ENCODE results near the gene HDAC4.

The HDAC4 gene

DNA sequence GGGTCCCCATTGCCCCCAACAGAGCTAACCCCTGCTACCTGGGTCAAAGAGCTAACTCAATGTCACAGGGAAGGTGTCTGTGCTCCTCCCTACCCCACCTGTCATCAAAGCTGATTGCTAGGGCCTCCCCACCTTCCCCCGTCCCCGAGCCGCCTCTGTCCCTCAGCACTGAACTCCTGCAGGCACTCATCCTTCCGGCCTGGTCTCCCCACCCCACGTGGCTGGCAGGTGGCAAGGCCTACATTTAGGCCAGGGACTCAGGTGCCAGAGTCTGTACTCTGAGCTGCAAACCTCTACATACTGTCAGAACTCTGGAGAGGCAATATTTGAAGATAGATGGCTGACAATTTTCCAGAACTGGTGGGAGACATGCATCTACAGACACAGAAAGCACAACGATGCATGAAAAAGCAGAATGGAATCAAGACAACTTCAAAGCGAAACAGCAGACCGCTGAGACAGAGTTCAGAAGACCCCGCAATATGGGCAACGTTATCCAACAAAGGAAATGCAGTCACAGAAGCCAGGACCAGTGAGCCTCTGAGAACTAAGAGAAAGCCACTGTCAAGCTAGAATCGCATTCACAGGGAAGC is 195.8 kb downstream of the HDAC4 start:
- Histone ChIP-seq H3K36me3 (ENCODE audit: insufficient read depth, low read length) (no peaks in the 10 kb centered on the region), H3K4me1 (ENCODE audit: insufficient read depth, low read length) (peaks cover 10% of the 10 kb centered on the region; the same call in 1 of the 2 replicates), H3K9me3 (ENCODE audit: control insufficient read depth, insufficient read depth, low read length) (no peaks in the 10 kb centered on the region), H3K9ac (ENCODE audit: low read depth, low read length) (no peak overlapping the region)

DNA sequence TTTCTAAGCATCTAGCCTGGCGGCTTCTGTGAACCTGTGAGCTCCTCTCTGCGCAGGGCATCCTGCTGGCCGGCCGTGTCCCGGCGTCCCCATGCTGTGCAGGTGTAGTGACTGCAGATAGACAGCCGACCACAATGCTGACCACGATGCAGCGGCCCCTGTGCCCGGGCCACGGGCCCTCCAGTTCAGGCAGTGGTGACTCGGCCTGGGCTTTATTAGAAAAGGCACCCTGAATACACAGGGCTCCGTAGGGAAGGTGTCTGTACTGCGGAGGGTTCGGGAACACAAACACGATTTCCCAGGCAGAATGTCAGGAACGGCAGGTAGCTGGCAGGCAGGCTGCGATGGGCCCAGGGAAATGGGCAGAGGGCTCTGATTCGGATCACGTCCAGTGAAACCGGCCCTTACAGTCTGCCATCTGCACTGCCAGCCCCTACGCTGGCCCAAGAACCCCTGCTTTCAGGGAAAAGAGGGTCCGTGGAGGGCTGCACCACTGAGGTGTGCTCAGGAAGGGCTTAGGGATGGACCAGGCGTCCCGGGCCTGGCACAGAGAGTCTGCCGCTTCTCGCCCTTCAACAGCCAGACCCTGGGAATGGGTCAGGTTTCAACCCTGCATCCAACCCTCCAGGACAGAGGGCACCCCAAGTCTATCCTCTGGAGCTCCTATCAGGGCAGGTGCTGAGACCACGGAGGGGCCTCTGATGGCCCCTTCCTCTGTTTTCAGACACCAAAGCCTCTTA is 196.5 kb downstream of the HDAC4 start:
- Histone ChIP-seq H3K9me3 (ENCODE audit: control insufficient read depth, insufficient read depth, low read length) (no peaks in the 10 kb centered on the region), H3K4me1 (ENCODE audit: insufficient read depth, low read length) (peaks cover 10% of the 10 kb centered on the region; the same call in 1 of the 2 replicates), H3K9ac (ENCODE audit: low read depth, low read length) (no peak overlapping the region), H3K36me3 (ENCODE audit: insufficient read depth, low read length) (no peaks in the 10 kb centered on the region)

DNA sequence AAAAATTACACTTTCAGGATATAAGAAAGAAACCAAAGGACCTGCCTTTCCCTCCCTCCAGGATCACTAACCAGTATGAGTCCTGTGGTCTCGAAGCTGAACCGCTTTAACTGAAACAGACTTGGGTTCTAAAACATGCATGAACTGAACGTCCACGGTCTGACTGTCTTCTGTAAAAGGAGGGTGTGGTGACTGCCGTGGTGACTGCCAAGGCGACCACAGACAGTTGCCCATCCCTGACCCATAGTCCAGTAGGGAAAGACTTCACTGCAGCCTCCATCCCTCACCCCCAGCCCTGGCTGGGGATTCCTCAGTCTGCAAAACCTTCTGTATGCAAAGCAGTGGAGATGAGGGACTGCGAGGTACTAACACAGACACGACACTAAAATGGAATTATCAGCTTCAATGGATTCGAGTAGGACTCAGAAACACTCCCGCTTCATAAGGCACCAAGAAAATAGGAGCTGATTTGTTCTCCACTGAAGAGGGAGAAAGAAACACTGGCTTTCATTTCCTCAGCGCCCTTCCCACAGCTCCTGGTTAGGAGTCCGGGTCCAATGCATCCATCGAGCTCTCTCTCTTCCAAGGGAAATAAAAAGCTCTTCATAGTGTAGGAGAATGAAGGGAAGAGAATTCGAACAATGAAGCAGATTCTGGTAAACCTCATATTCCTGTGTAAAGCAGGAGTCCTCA is 197.2 kb downstream of the HDAC4 start:
- no peaks in the 10 kb centered on the region for H3K9me3 ChIP-seq (ENCODE audit: control insufficient read depth, insufficient read depth, low read length)
- H3K36me3 ChIP-seq (ENCODE audit: insufficient read depth, low read length), result no peaks in the 10 kb centered on the region
- no peak overlapping the region for H3K9ac ChIP-seq (ENCODE audit: low read depth, low read length)
- peaks cover 9% of the 10 kb centered on the region; the same call in 1 of the 2 replicates for H3K4me1 ChIP-seq (ENCODE audit: insufficient read depth, low read length)

DNA sequence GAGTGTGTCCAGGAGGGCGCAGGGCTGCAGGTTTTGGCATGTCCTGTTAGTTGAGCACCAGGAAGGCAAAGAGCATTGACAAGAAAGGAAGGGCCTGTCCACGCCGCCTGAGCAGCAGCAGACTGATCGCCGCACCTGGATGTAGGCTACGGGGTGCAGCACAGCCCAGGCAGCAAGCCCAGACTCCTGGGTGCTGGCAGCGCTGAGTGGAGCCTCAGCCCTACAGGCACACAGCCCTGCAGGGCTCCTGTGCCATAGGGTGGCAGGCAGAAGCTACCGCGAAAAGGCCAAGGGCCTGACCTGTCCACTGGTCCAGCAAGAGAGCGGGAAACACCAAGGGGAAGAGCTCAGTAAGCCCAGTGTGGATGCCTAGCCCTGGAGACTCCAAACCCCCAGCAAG is 198.0 kb downstream of the HDAC4 start:
- Histone ChIP-seq H3K36me3 (ENCODE audit: insufficient read depth, low read length) (no peaks in the 10 kb centered on the region), H3K9ac (ENCODE audit: low read depth, low read length) (no peak overlapping the region), H3K9me3 (ENCODE audit: control insufficient read depth, insufficient read depth, low read length) (no peaks in the 10 kb centered on the region), H3K4me1 (ENCODE audit: insufficient read depth, low read length) (peaks cover 6% of the 10 kb centered on the region; the same call in 1 of the 2 replicates)

DNA sequence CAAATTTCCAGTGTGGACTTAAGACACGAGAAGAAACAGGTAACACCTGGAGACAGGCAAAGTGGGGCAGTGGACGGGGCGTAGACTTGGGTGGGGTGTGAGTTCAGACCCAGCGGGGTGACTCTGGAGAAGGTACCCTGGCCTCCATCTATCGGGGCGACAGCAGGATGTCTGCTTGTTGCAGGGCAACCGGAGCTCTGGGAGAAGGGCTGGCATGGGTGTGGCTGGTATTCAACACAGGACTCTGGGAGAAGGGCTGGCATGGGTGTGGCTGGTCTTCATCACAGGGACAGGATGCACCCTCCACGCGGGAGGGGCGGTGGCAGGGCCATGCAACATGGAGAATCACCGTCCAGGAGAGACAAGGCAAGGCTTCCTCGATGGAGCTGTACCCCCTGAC is 198.5 kb downstream of the HDAC4 start:
- peaks cover 6% of the 10 kb centered on the region; the same call in 1 of the 2 replicates for H3K4me1 ChIP-seq (ENCODE audit: insufficient read depth, low read length)
- H3K9ac ChIP-seq (ENCODE audit: low read depth, low read length), result no peak overlapping the region
- H3K36me3 ChIP-seq (ENCODE audit: insufficient read depth, low read length), result no peaks in the 10 kb centered on the region
- no peaks in the 10 kb centered on the region for H3K9me3 ChIP-seq (ENCODE audit: control insufficient read depth, insufficient read depth, low read length)

DNA sequence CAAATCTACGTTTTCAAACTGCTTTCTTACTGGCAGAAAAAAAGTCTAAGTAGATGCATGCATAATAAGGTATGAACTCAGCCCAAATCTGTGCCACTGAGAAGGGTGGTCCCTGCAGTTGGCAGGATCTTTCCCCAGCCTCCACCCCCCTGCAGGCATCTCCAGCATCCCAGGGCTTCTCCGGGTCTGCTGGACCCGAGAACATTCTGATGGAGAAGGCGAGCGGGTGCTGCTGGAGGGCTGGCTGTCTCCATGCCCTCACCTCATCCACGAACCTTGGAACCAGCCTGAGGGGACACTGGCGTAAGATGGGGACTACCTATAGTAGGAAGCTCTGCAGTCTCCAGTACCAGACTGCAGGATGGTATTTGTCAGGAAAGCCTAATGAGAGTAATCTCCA is 198.9 kb downstream of the HDAC4 start:
- Histone ChIP-seq H3K36me3 (ENCODE audit: insufficient read depth, low read length) (no peaks in the 10 kb centered on the region), H3K9me3 (ENCODE audit: control insufficient read depth, insufficient read depth, low read length) (no peaks in the 10 kb centered on the region), H3K4me1 (ENCODE audit: insufficient read depth, low read length) (peaks cover 6% of the 10 kb centered on the region; the same call in 1 of the 2 replicates), H3K9ac (ENCODE audit: low read depth, low read length) (no peak overlapping the region)

GRCh38 chr2:239201531-239201876 is 199.3 kb downstream of the HDAC4 start:
- Histone ChIP-seq H3K9me3 (ENCODE audit: control insufficient read depth, insufficient read depth, low read length) (no peaks in the 10 kb centered on the region), H3K4me1 (ENCODE audit: insufficient read depth, low read length) (peaks cover 6% of the 10 kb centered on the region; the same call in 1 of the 2 replicates), H3K9ac (ENCODE audit: low read depth, low read length) (no peak overlapping the region), H3K36me3 (ENCODE audit: insufficient read depth, low read length) (no peaks in the 10 kb centered on the region)

DNA sequence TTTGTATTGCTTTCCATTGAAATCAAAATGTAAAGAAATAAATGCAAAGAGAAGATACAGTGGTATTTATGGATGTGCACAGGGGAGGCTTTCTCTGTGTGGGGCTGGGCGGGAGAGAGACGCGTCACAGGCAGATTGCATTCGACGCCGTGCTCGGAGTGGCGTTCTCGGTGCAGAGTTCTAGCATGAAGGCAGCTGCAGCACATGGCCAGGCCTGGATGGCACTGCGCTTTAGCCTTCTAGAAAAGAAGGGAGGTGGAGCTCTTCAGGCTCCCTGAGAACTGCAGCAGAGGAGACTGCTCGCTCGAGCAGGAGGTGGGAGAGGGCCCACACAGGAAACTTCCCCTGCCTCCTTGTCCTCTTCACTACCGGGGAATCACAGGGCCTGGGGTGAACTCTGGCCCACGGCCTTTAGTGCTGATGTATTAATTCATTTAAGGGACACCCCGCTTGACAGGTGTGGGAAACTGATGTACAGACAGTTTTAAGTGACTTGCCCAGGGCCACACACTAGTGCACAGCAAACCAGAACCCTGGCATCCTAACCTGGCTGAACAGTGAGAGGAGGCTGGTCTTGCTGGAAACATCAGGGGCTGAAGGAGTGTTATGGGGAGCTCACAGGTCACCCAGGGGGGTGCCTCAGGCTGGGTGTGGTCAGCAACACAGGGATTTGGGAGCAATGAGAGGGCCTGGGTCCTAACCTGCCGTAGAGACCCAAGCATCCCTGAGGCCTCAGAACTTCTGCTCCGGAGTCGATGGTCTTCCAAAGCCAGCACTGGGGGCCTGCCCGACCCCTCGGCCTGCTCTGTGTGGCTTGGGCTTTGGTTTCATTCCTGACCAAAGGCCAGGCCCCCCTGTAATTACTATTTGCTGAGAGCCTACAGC is 199.9 kb downstream of the HDAC4 start:
- Histone ChIP-seq H3K4me1 (ENCODE audit: insufficient read depth, low read length) (peaks cover 6% of the 10 kb centered on the region; the same call in 1 of the 2 replicates), H3K9me3 (ENCODE audit: control insufficient read depth, insufficient read depth, low read length) (no peaks in the 10 kb centered on the region), H3K36me3 (ENCODE audit: insufficient read depth, low read length) (no peaks in the 10 kb centered on the region), H3K9ac (ENCODE audit: low read depth, low read length) (no peak overlapping the region)

- H3K36me3 ChIP-seq (ENCODE audit: insufficient read depth, low read length), result no peaks in the 10 kb centered on the region
- no peak overlapping the region for H3K9ac ChIP-seq (ENCODE audit: low read depth, low read length)
- H3K4me1 ChIP-seq (ENCODE audit: insufficient read depth, low read length), result peaks cover 6% of the 10 kb centered on the region; the same call in 1 of the 2 replicates
- H3K9me3 ChIP-seq (ENCODE audit: control insufficient read depth, insufficient read depth, low read length), result no peaks in the 10 kb centered on the region
Measured at GRCh38 chr2:239199041-239199768, 201.6 kb downstream of the HDAC4 start.

DNA sequence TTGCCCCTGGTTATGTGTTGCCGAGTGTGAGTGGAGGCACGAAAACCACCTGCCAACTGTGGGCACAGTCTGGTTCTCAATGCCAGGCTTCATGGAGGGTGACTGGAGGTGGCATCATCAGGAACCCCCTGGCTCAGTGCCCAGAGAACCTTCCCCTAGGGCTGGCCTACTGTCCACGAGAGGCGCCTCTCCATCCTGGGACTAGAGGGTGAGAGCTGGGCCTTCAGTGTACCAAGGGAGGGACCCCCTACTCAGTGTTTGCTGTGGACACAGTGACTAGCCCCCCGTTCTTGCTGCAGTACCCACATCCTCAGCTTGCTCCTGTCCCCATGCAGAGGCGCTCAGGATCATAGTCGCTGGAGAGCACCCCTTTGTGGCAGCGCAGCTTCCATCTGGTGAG is 202.6 kb downstream of the HDAC4 start:
- no peaks in the 10 kb centered on the region for H3K9me3 ChIP-seq (ENCODE audit: control insufficient read depth, insufficient read depth, low read length)
- H3K4me1 ChIP-seq (ENCODE audit: insufficient read depth, low read length), result peaks cover 6% of the 10 kb centered on the region; the same call in 1 of the 2 replicates
- H3K36me3 ChIP-seq (ENCODE audit: insufficient read depth, low read length), result no peaks in the 10 kb centered on the region
- no peak overlapping the region for H3K9ac ChIP-seq (ENCODE audit: low read depth, low read length)

DNA sequence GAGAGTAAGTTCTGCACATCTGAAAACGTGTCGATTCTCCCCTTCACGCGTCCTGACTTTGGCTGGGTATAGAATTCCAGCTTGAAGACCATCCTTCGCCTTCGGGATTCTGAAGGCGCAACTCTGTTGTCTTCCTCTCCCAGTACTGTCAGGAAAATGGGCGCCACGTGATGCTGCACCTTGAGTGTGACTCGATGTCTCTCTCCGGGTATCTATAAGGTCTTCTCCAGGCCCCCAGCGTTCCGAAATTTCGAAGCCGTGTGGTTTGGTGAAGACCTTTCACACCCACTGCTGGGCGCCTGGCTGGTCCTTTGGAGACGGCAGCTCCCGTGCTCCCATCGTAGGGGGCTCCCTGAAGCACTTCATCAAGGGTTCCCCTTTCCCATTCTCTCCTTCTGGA is 203.7 kb downstream of the HDAC4 start:
- peaks cover 6% of the 10 kb centered on the region; the same call in 1 of the 2 replicates for H3K4me1 ChIP-seq (ENCODE audit: insufficient read depth, low read length)
- no peak overlapping the region for H3K9ac ChIP-seq (ENCODE audit: low read depth, low read length)
- no peaks in the 10 kb centered on the region for H3K36me3 ChIP-seq (ENCODE audit: insufficient read depth, low read length)
- H3K9me3 ChIP-seq (ENCODE audit: control insufficient read depth, insufficient read depth, low read length), result no peaks in the 10 kb centered on the region

GRCh38 chr2:239196474-239197021 is 204.3 kb downstream of the HDAC4 start:
- Histone ChIP-seq H3K4me1 (ENCODE audit: insufficient read depth, low read length) (no peaks in the 10 kb centered on the region; the same call in 1 of the 2 replicates), H3K9me3 (ENCODE audit: control insufficient read depth, insufficient read depth, low read length) (no peaks in the 10 kb centered on the region), H3K36me3 (ENCODE audit: insufficient read depth, low read length) (no peaks in the 10 kb centered on the region), H3K9ac (ENCODE audit: low read depth, low read length) (no peak overlapping the region)

GRCh38 chr2:239195992-239196391 is 204.8 kb downstream of the HDAC4 start:
- H3K9me3 ChIP-seq (ENCODE audit: control insufficient read depth, insufficient read depth, low read length), result no peaks in the 10 kb centered on the region
- no peak overlapping the region for H3K9ac ChIP-seq (ENCODE audit: low read depth, low read length)
- H3K36me3 ChIP-seq (ENCODE audit: insufficient read depth, low read length), result no peaks in the 10 kb centered on the region
- no peaks in the 10 kb centered on the region for H3K4me1 ChIP-seq (ENCODE audit: insufficient read depth, low read length)
